GM18909 (cell line): ENCODE results near the gene SNX8.
A peak's percentile ranks its signal among the peaks of the same experiment; 100 is the strongest.
"Not testable (repeated sequence)": the region's sequence is repeated elsewhere in the genome, so short reads cannot be mapped to it uniquely, and the experiment has no call there.

Experiments used
- ATAC-seq: cut with Tn5 transposase; IDR thresholded peaks from one replicate; pipeline ENCODE4 v1.9.1; 2021; ENCODE audit warnings: mild to moderate bottlenecking; ENCODE audit not compliant: unreplicated experiment, poor library complexity

Gene SNX8

GRCh38 chr7:2269089-2269990 lies 44.9 kb downstream of the SNX8 start:
- ATAC-seq: not testable (repeated sequence)

- ATAC-seq: no peak
These were observed 47.3 kb downstream of the SNX8 start for GRCh38 chr7:2266911-2267310.

GRCh38 chr7:2264158-2264557 lies 50.1 kb downstream of the SNX8 start:
- no peak for ATAC-seq

GRCh38 chr7:2263176-2263575 lies 51.1 kb downstream of the SNX8 start:
- no peak for ATAC-seq

- no peak for ATAC-seq
These were observed 52.6 kb downstream of the SNX8 start for GRCh38 chr7:2261611-2262010.

GRCh38 chr7:2260820-2261219 lies 53.4 kb downstream of the SNX8 start:
- ATAC-seq: no peak

GRCh38 chr7:2259480-2259879 lies 54.8 kb downstream of the SNX8 start:
- no peak for ATAC-seq

GRCh38 chr7:2258661-2259365 lies 55.4 kb downstream of the SNX8 start:
- peak; percentile 53 for ATAC-seq

GRCh38 chr7:2257651-2258050 lies 56.6 kb downstream of the SNX8 start:
- ATAC-seq: no peak

GRCh38 chr7:2257046-2257551 lies 57.1 kb downstream of the SNX8 start:
- ATAC-seq: no peak

- no peak for ATAC-seq
These were observed 57.8 kb downstream of the SNX8 start for GRCh38 chr7:2256306-2257045.

GRCh38 chr7:2255145-2256139 lies 58.8 kb downstream of the SNX8 start:
- ATAC-seq: no peak

- ATAC-seq: no peak
These were observed 59.7 kb downstream of the SNX8 start for GRCh38 chr7:2254429-2255144.

- no peak for ATAC-seq
These were observed 60.6 kb downstream of the SNX8 start for GRCh38 chr7:2253525-2254244.

- ATAC-seq: no peak
These were observed 61.2 kb downstream of the SNX8 start for GRCh38 chr7:2253021-2253420.

GRCh38 chr7:2251841-2252771 lies 62.1 kb downstream of the SNX8 start:
- ATAC-seq: no peak

- ATAC-seq: no peak
These were observed 62.9 kb downstream of the SNX8 start for GRCh38 chr7:2251381-2251780.
